Testis (tissue), 2 donors: ENCODE measurements around the gene TTC39B.

ENCODE experiments used
- POLR2A ChIP-seq: fragments of 450-650 bp; IDR thresholded peaks from one replicate; pipeline ENCODE4 v1.6.1; 2017; ENCODE audit warnings: antibody characterized with exemption, mild to moderate bottlenecking, moderate library complexity
- TF ChIP-seq, protein P1 (sequence below), 3 experiments: fragments of 450-650 bp in 2 of 3; fragments of 200-600 bp in 1 of 3; sonication (generic) in 1 of 3; IDR thresholded peaks; one replicate each; pipeline ENCODE4 v1.5.1; 2016 to 2019; ENCODE audit warnings: antibody characterized with exemption in 3 of 3, mild to moderate bottlenecking in 2 of 3, moderate library complexity in 1 of 3

DNA sequence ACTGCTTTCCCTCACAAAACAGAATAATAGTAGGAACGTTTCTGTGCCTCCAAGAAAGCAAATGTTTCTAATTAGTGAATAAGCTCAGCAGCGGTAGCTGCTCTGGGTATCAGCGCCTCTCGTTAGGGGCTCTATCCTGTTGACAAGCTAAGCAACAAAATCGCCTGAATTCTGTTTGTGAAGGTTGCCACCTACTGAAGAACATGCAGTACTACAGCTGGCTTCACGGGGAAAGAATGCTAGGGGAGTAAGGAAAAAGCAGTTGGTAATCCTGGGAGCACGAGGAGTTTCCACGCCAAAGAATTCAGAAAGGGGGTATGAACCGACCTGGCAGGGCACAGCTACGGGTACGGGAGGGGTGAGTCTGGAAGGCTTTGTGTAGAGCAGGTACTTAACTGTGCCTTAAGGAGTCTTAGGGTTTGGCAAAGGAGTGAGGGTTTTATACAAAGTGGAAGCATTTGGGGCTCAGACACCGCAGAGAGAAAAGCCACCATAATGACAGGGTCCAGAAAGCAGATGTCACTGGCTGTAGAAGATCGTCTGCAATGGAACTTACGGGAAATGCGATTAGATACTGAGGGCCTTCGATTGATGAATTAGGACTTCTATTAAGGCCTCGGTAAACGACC lies 171.7 kb downstream of the TTC39B start:
- TF ChIP-seq, protein P1, sequence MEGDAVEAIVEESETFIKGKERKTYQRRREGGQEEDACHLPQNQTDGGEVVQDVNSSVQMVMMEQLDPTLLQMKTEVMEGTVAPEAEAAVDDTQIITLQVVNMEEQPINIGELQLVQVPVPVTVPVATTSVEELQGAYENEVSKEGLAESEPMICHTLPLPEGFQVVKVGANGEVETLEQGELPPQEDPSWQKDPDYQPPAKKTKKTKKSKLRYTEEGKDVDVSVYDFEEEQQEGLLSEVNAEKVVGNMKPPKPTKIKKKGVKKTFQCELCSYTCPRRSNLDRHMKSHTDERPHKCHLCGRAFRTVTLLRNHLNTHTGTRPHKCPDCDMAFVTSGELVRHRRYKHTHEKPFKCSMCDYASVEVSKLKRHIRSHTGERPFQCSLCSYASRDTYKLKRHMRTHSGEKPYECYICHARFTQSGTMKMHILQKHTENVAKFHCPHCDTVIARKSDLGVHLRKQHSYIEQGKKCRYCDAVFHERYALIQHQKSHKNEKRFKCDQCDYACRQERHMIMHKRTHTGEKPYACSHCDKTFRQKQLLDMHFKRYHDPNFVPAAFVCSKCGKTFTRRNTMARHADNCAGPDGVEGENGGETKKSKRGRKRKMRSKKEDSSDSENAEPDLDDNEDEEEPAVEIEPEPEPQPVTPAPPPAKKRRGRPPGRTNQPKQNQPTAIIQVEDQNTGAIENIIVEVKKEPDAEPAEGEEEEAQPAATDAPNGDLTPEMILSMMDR (IDR thresholded peaks at IDR 0.05), result peak; percentile 42 to 90 (median 83)
- no peak for TF ChIP-seq POLR2A
